Measurements from ENCODE around the gene GSE1. TPM values are rescaled to one million over a fixed set of nuclear protein-coding genes. Genes with fewer than 3 reads are reported as not detected.
A peak's percentile ranks its signal among the peaks of the same experiment; 100 is the strongest.

The GSE1 gene
- total RNA-seq, 1 experiment from 2014 or later: 31.1 TPM

GRCh38 chr16:85688586-85689284 lies 75.6 kb downstream of the GSE1 start, which contains the start of gene GINS2:
TSS of gene GINS2 (minus strand) at chr16:85688954. CDS start at chr16:85688898, 56 bp downstream.
- Histone ChIP-seq H3K4me3 (peak within 1 kb of the TSS; percentile 86), H3K27ac (peak within 1 kb of the TSS; percentile 88), H3K9me3 (replicated peaks) (no peaks in the 10 kb centered on the region), H3K4me1 (peaks cover 11% of the 10 kb centered on the region), H3K27me3 (no peaks in the 10 kb centered on the region), H3K36me3 (peaks cover 4% of the 10 kb centered on the region)
- DNase-seq: peak; percentile 88 to 91

GRCh38 chr16:85689285-85689949 lies 76.3 kb downstream of the GSE1 start:
- Histone ChIP-seq H3K27ac (0 out of 2 replicates have a peak overlapping the region, but pooled peaks have one; percentile 33), H3K27me3 (no peaks in the 10 kb centered on the region), H3K36me3 (peaks cover 2% of the 10 kb centered on the region; the same call in 1 of the 2 replicates), H3K4me3 (peak overlapping the region; percentile 86), H3K9me3 (replicated peaks) (no peaks in the 10 kb centered on the region), H3K4me1 (peaks cover 11% of the 10 kb centered on the region)
- DNase-seq: no peak

GRCh38 chr16:85689950-85690320 lies 76.8 kb downstream of the GSE1 start:
- Histone ChIP-seq H3K9me3 (replicated peaks) (no peaks in the 10 kb centered on the region), H3K36me3 (no peaks in the 10 kb centered on the region), H3K27me3 (no peaks in the 10 kb centered on the region), H3K4me3 (no peak overlapping the region), H3K27ac (no peak overlapping the region), H3K4me1 (peaks cover 11% of the 10 kb centered on the region)
- no peak for DNase-seq

GRCh38 chr16:85690469-85691064 lies 77.4 kb downstream of the GSE1 start:
- H3K4me3 ChIP-seq: no peak overlapping the region

GRCh38 chr16:85695196-85696128 lies 82.3 kb downstream of the GSE1 start:
- Histone ChIP-seq H3K27me3 (no peaks in the 10 kb centered on the region), H3K27ac (no peak overlapping the region), H3K36me3 (no peaks in the 10 kb centered on the region), H3K4me1 (peaks cover 14% of the 10 kb centered on the region), H3K4me3 (no peak overlapping the region), H3K9me3 (replicated peaks) (no peaks in the 10 kb centered on the region)
- DNase-seq: no peak

More at GRCh38 chr16:85690469-85691064, 77.4 kb downstream of the GSE1 start:
- Histone ChIP-seq H3K36me3 (no peaks in the 10 kb centered on the region), H3K4me1 (peaks cover 11% of the 10 kb centered on the region), H3K27me3 (no peaks in the 10 kb centered on the region), H3K27ac (no peak overlapping the region), H3K9me3 (replicated peaks) (no peaks in the 10 kb centered on the region)
- peak; percentile 38 to 53 for DNase-seq

- Histone ChIP-seq H3K27me3 (no peaks in the 10 kb centered on the region), H3K4me1 (peaks cover 14% of the 10 kb centered on the region), H3K36me3 (no peaks in the 10 kb centered on the region), H3K9me3 (replicated peaks) (no peaks in the 10 kb centered on the region), H3K27ac (peak overlapping the region; percentile 73), H3K4me3 (peak overlapping the region; percentile 35)
- DNase-seq: peak; percentile 39 to 72
Measured at GRCh38 chr16:85696781-85697180, 83.7 kb downstream of the GSE1 start.

- H3K4me1 ChIP-seq: peaks cover 14% of the 10 kb centered on the region
Measured at GRCh38 chr16:85697431-85697830, 84.3 kb downstream of the GSE1 start.

GRCh38 chr16:85698459-85698891 lies 85.4 kb downstream of the GSE1 start:
- H3K36me3 ChIP-seq: no peaks in the 10 kb centered on the region
- H3K27me3 ChIP-seq: no peaks in the 10 kb centered on the region
- no peak for DNase-seq
- no peak overlapping the region for H3K27ac ChIP-seq
- peaks cover 14% of the 10 kb centered on the region for H3K4me1 ChIP-seq
- H3K4me3 ChIP-seq: no peak overlapping the region
- no peaks in the 10 kb centered on the region for H3K9me3 ChIP-seq (replicated peaks)

More at GRCh38 chr16:85697431-85697830, 84.3 kb downstream of the GSE1 start:
- no peaks in the 10 kb centered on the region for H3K27me3 ChIP-seq
- peak overlapping the region; percentile 73 for H3K27ac ChIP-seq
- peak; percentile 63 to 74 for DNase-seq
- peak overlapping the region; percentile 35 for H3K4me3 ChIP-seq
- H3K9me3 ChIP-seq (replicated peaks): no peaks in the 10 kb centered on the region
- no peaks in the 10 kb centered on the region for H3K36me3 ChIP-seq

GRCh38 chr16:85698935-85699558 lies 85.9 kb downstream of the GSE1 start:
- Histone ChIP-seq H3K27me3 (no peaks in the 10 kb centered on the region), H3K9me3 (replicated peaks) (no peaks in the 10 kb centered on the region), H3K4me1 (peaks cover 14% of the 10 kb centered on the region), H3K27ac (no peak overlapping the region), H3K36me3 (no peaks in the 10 kb centered on the region), H3K4me3 (no peak overlapping the region)
- DNase-seq: no peak

- no peak for DNase-seq
Measured at GRCh38 chr16:85699628-85700027, 86.5 kb downstream of the GSE1 start.

GRCh38 chr16:85704011-85704410 lies 90.9 kb downstream of the GSE1 start:
- H3K36me3 ChIP-seq: no peaks in the 10 kb centered on the region
- DNase-seq: no peak
- no peaks in the 10 kb centered on the region for H3K4me1 ChIP-seq
- no peak overlapping the region for H3K27ac ChIP-seq
- H3K27me3 ChIP-seq: no peaks in the 10 kb centered on the region
- H3K4me3 ChIP-seq: no peak overlapping the region
- no peaks in the 10 kb centered on the region for H3K9me3 ChIP-seq (replicated peaks)

More at GRCh38 chr16:85699628-85700027, 86.5 kb downstream of the GSE1 start:
- no peak overlapping the region for H3K27ac ChIP-seq
- no peaks in the 10 kb centered on the region for H3K9me3 ChIP-seq (replicated peaks)
- no peaks in the 10 kb centered on the region for H3K27me3 ChIP-seq
- H3K4me1 ChIP-seq: peaks cover 14% of the 10 kb centered on the region
- H3K36me3 ChIP-seq: no peaks in the 10 kb centered on the region
- H3K4me3 ChIP-seq: no peak overlapping the region

GRCh38 chr16:85704900-85705846 lies 92.1 kb downstream of the GSE1 start:
- H3K9me3 ChIP-seq (replicated peaks): no peaks in the 10 kb centered on the region
- H3K27ac ChIP-seq: no peak overlapping the region
- H3K27me3 ChIP-seq: no peaks in the 10 kb centered on the region
- no peaks in the 10 kb centered on the region; the same call in 1 of the 2 replicates for H3K4me1 ChIP-seq
- no peak overlapping the region for H3K4me3 ChIP-seq
- no peaks in the 10 kb centered on the region for H3K36me3 ChIP-seq
- no peak for DNase-seq

- H3K4me1 ChIP-seq: peaks cover 4% of the 10 kb centered on the region; the same call in 1 of the 2 replicates
- DNase-seq: no peak
- no peaks in the 10 kb centered on the region for H3K27me3 ChIP-seq
- no peak overlapping the region for H3K27ac ChIP-seq
- no peaks in the 10 kb centered on the region for H3K36me3 ChIP-seq
- H3K4me3 ChIP-seq: no peak overlapping the region
- no peaks in the 10 kb centered on the region for H3K9me3 ChIP-seq (replicated peaks)
Measured at GRCh38 chr16:85706449-85707034, 93.4 kb downstream of the GSE1 start.
